GM12878 (cell line): ENCODE data around the gene MCF2L2. TPM values are rescaled to one million over a fixed set of nuclear protein-coding genes. Genes with fewer than 3 reads are reported as not detected.

Experiments used
- BCL11A ChIP-seq: IDR thresholded peaks from 2 replicates; pipeline ENCODE4 v1.6.1; 2011; ENCODE audit warnings: low read depth, low read length
- CEBPZ ChIP-seq: fragments of 150-350 bp; IDR thresholded peaks from 2 replicates; pipeline ENCODE4 v1.6.1; 2016; ENCODE audit warnings: low read depth, low read length
- FOXK2 ChIP-seq: fragments of 450-650 bp; IDR thresholded peaks from 2 replicates; pipeline ENCODE4 v1.6.1; 2017; ENCODE audit warnings: mild to moderate bottlenecking, moderate library complexity
- MYC ChIP-seq: IDR thresholded peaks from 2 replicates; pipeline ENCODE4 v1.6.1; 2011; ENCODE audit warnings: mild to moderate bottlenecking, low read length, moderate library complexity, inconsistent platforms; ENCODE audit not compliant: insufficient read depth, insufficient replicate concordance, insufficient read length, severe bottlenecking
- PBX3 ChIP-seq: IDR thresholded peaks from 2 replicates; pipeline ENCODE4 v1.6.1; 2011; ENCODE audit warnings: mild to moderate bottlenecking, low read depth, low read length, moderate library complexity; ENCODE audit not compliant: insufficient replicate concordance
- polyA plus RNA-seq, 11 experiments: library from polyadenylated mRNA; depleted of rRNA in 4 of 11; unstranded in 6 of 11; stranded (reverse) in 5 of 11; fragments of >200 nt; fragmentation: Nextera tagmentation in 4 of 11; fragmentation: Illumina TruSeq in 1 of 11; extraction: Ambion mirVana in 4 of 11; extraction: Trizol in 1 of 11; gene quantifications; 1 replicate in 1 of 11; 2 replicates in 10 of 11; pipeline versions ENCODE4 v1.2.1 to v1.2.3, GENCODE V29; 2011 to 2016; ENCODE audit warnings: inconsistent platforms in 2 of 11, missing spikeins in 2 of 11, low read depth in 1 of 11
- total RNA-seq, 4 experiments: library from RNA; depleted of rRNA in 3 of 4; stranded (reverse); fragments of >200 nt in 3 of 4; fragmentation: Illumina TruSeq in 1 of 4; extraction: Trizol in 1 of 4; gene quantifications; 2 replicates each; pipeline versions ENCODE4 v1.2.1 to v1.2.3, GENCODE V29; 2013 to 2021
- TF ChIP-seq, protein P1 (sequence below): IDR thresholded peaks from 2 replicates; pipeline ENCODE4 v1.6.1; 2011; ENCODE audit warnings: low read depth, mild to moderate bottlenecking, low read length, moderate library complexity, borderline replicate concordance; ENCODE audit errors: extremely low read depth
- TF ChIP-seq, protein P2 (sequence below): IDR thresholded peaks from 2 replicates; pipeline ENCODE4 v1.6.1; 2012; ENCODE audit warnings: low read depth, low read length, improper control_type of control experiment
- TF ChIP-seq, protein P3 (sequence below): fragments of 450-650 bp; IDR thresholded peaks from 2 replicates; pipeline ENCODE4 v1.6.1; 2018; ENCODE audit warnings: borderline replicate concordance, mild to moderate bottlenecking; ENCODE audit not compliant: partially characterized antibody
- TF ChIP-seq, protein P4 (sequence below): fragments of 450-650 bp; IDR thresholded peaks from 2 replicates; pipeline ENCODE4 v1.6.1; 2016; ENCODE audit warnings: mild to moderate bottlenecking

Gene MCF2L2
- total and polyA plus RNA-seq, 10 of the 15 experiments (the other 5 are each of a cell fraction or from before 2014, with no cell fraction given) = 0.37 to 2.8 (median 1.4) TPM

DNA sequence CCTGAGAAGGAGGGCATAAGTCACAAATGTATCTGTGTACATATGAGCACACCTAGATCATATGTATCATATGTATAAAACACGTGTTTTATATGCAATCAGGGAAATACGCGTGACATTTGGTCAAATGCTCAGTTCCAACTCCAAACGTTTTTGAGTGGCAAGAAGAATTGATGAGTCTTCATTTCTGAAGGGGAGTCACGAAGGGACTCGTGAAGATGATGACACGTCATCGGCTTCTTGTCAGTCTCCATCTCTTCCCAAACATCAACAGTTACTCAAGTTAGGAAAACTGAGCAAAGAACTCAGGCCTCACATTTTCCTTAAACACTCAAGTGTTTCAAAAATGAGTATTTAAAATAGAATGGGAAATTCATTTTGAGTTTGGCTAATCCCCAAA is 95.9 kb downstream of the MCF2L2 start (continued):
- TF ChIP-seq, protein P1, sequence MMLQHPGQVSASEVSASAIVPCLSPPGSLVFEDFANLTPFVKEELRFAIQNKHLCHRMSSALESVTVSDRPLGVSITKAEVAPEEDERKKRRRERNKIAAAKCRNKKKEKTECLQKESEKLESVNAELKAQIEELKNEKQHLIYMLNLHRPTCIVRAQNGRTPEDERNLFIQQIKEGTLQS = no peak
- no peak for TF ChIP-seq FOXK2
- TF ChIP-seq, protein P2, sequence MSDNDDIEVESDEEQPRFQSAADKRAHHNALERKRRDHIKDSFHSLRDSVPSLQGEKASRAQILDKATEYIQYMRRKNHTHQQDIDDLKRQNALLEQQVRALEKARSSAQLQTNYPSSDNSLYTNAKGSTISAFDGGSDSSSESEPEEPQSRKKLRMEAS = no peak
- TF ChIP-seq, protein P3, sequence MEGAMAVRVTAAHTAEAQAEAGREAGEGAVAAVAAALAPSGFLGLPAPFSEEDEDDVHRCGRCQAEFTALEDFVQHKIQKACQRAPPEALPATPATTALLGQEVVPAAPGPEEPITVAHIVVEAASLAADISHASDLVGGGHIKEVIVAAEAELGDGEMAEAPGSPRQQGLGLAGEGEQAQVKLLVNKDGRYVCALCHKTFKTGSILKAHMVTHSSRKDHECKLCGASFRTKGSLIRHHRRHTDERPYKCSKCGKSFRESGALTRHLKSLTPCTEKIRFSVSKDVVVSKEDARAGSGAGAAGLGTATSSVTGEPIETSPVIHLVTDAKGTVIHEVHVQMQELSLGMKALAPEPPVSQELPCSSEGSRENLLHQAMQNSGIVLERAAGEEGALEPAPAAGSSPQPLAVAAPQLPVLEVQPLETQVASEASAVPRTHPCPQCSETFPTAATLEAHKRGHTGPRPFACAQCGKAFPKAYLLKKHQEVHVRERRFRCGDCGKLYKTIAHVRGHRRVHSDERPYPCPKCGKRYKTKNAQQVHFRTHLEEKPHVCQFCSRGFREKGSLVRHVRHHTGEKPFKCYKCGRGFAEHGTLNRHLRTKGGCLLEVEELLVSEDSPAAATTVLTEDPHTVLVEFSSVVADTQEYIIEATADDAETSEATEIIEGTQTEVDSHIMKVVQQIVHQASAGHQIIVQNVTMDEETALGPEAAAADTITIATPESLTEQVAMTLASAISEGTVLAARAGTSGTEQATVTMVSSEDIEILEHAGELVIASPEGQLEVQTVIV = no peak
- TF ChIP-seq MYC = no peak
- TF ChIP-seq CEBPZ = no peak
- TF ChIP-seq, protein P4, sequence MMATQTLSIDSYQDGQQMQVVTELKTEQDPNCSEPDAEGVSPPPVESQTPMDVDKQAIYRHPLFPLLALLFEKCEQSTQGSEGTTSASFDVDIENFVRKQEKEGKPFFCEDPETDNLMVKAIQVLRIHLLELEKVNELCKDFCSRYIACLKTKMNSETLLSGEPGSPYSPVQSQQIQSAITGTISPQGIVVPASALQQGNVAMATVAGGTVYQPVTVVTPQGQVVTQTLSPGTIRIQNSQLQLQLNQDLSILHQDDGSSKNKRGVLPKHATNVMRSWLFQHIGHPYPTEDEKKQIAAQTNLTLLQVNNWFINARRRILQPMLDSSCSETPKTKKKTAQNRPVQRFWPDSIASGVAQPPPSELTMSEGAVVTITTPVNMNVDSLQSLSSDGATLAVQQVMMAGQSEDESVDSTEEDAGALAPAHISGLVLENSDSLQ = no peak
- TF ChIP-seq BCL11A = no peak
- no peak for TF ChIP-seq PBX3
